K562 (cell line): Measurements from ENCODE around the gene NELL1. TPM values are rescaled to one million over a fixed set of nuclear protein-coding genes. Genes with fewer than 3 reads are reported as not detected.

Source experiments
- ATAC-seq: fragments of 200-7000 bp; cut with Tn5 transposase; 3 replicates; pipeline ENCODE4 v1.9.1; 2020; ENCODE audit warnings: moderate library complexity
- BruUV-seq: library from RNA; stranded (reverse); fragments of 400-500 nt; replicated peaks from 2 replicates; lab custom pipeline; 2021; lab: Mats Ljungman, UMichigan
- CTCF ChIA-PET: fragments of 300-600 bp; formaldehyde crosslinking; extraction: SDS; loops from one replicate; lab custom pipeline; 2021; ENCODE audit warnings: low intra/inter-chr PET ratio; lab: Yijun Ruan, JAX
- POLR2A ChIA-PET: fragments of 300-600, 350-650 bp; sonication (Branson Sonifier 250); formaldehyde crosslinking; extraction: SDS; loops from one replicate; lab custom pipeline; 2021; ENCODE audit warnings: antibody characterized with exemption, inconsistent platforms; lab: Yijun Ruan, JAX
- DNase-seq, 4 experiments: peaks; one replicate each; pipeline versions ENCODE4 v3.0.0 to v3.0.0-alpha.2; 2011 to 2018; ENCODE audit warnings: low spot score in 3 of 4, mixed read lengths in 3 of 4; ENCODE audit errors: extremely low read depth in 1 of 4
- FAIRE-seq: peaks from 2 replicates; lab custom pipeline; 2011; peaks lifted over from hg19 to GRCh38; lab: Jason Lieb, UNC
- H2AFZ ChIP-seq: 2 replicates; pipeline ENCODE4 v1.6.0; 2011; ENCODE audit warnings: low read depth, low read length, control low read depth, inconsistent platforms
- H3K27ac ChIP-seq: fragments of 200-600 bp; 3 replicates; pipeline ENCODE4 v1.8.0; 2011; ENCODE audit warnings: low read depth, mild to moderate bottlenecking, control low read depth, inconsistent platforms, low read length, moderate library complexity, mixed read lengths; ENCODE audit errors: extremely low read depth
- H3K27me3 ChIP-seq, 2 experiments: fragments of 300-600 bp in 1 of 2; 2 replicates in 1 of 2; 3 replicates in 1 of 2; pipeline versions ENCODE4 v1.6.0 to v1.8.0; 2011; ENCODE audit warnings: inconsistent platforms in 2 of 2, low read length in 2 of 2, mild to moderate bottlenecking in 1 of 2, mixed read lengths in 1 of 2, moderate library complexity in 1 of 2; ENCODE audit not compliant: control insufficient read depth in 2 of 2, insufficient read depth in 2 of 2
- H3K36me3 ChIP-seq: fragments of 300-600 bp; 3 replicates; pipeline ENCODE4 v1.8.0; 2011; ENCODE audit warnings: mild to moderate bottlenecking, low read length, inconsistent platforms; ENCODE audit not compliant: control insufficient read depth, insufficient read depth
- H3K4me1 ChIP-seq, 2 experiments: fragments of 200-600 bp in 1 of 2; replicated peaks in 1 of 2; 2 replicates in 1 of 2; 3 replicates in 1 of 2; pipeline versions ENCODE4 v1.5.1 to v1.8.0; 2011; ENCODE audit warnings: inconsistent platforms in 2 of 2, low read length in 2 of 2, mild to moderate bottlenecking in 1 of 2, mixed read lengths in 1 of 2, moderate library complexity in 1 of 2; ENCODE audit not compliant: control insufficient read depth in 2 of 2, insufficient read depth in 2 of 2
- H3K4me2 ChIP-seq: 2 replicates; pipeline ENCODE4 v1.6.1; 2011; ENCODE audit warnings: low read length, control low read depth, inconsistent platforms, mixed read lengths; ENCODE audit not compliant: insufficient read depth
- H3K4me3 ChIP-seq: fragments of 200-600 bp; sonication (generic), shearing (Covaris generic); 2 replicates; pipeline ENCODE4 v1.5.1; 2016; ENCODE audit warnings: control low read depth, inconsistent platforms
- H3K79me2 ChIP-seq: fragments of 200-600 bp; 3 replicates; pipeline ENCODE4 v1.8.0; 2011; ENCODE audit warnings: low read length, inconsistent platforms; ENCODE audit not compliant: control insufficient read depth, insufficient read depth
- H3K9ac ChIP-seq, 2 experiments: 2 replicates each; pipeline versions ENCODE4 v1.6.0 to v1.6.1; 2011; ENCODE audit warnings: low read depth in 2 of 2, low read length in 2 of 2, control low read depth in 1 of 2, inconsistent platforms in 1 of 2, mild to moderate bottlenecking in 1 of 2, mixed read lengths in 1 of 2; ENCODE audit not compliant: insufficient read depth in 1 of 2
- H3K9me1 ChIP-seq: one replicate; pipeline ENCODE4 v1.6.0; 2011; ENCODE audit warnings: inconsistent platforms, mild to moderate bottlenecking, low read length, moderate library complexity; ENCODE audit not compliant: control insufficient read depth, insufficient read depth
- H3K9me3 ChIP-seq: replicated peaks from 2 replicates; pipeline ENCODE4 v1.5.1; 2011; ENCODE audit warnings: low read depth, low read length, inconsistent platforms; ENCODE audit not compliant: control insufficient read depth, insufficient read depth
- H4K20me1 ChIP-seq: replicated peaks from 2 replicates; pipeline ENCODE4 v1.6.1; 2011; ENCODE audit warnings: low read length, inconsistent platforms, mixed read lengths; ENCODE audit not compliant: control insufficient read depth, insufficient read depth
- ETS2 ChIP-seq: IDR thresholded peaks from 2 replicates; pipeline ENCODE4 v1.6.1; 2016; ENCODE audit warnings: borderline replicate concordance, missing genetic modification characterization, mild to moderate bottlenecking, moderate library complexity, missing compliant biosample characterization; ENCODE audit not compliant: poor library complexity, severe bottlenecking
- HIVEP1 ChIP-seq: fragments of 250-450 bp; sonication (Bioruptor Pico); IDR thresholded peaks from 2 replicates; pipeline ENCODE4 v1.4.0; 2020; ENCODE audit warnings: mild to moderate bottlenecking
- HMGN3 ChIP-seq: IDR thresholded peaks from 2 replicates; pipeline ENCODE4 v1.6.1; 2011; ENCODE audit warnings: borderline replicate concordance, low read depth, mild to moderate bottlenecking, mixed read lengths, low read length; ENCODE audit not compliant: insufficient read length; ENCODE audit errors: extremely low read depth
- NR2C1 ChIP-seq, 2 experiments: fragments of 450-650 bp; IDR thresholded peaks; 2 replicates each; pipeline ENCODE4 v1.6.1; 2017; ENCODE audit warnings: mild to moderate bottlenecking in 2 of 2, antibody characterized with exemption in 1 of 2, inconsistent platforms in 1 of 2, missing compliant biosample characterization in 1 of 2, missing genetic modification characterization in 1 of 2
- RFX1 ChIP-seq: fragments of 450-650 bp; IDR thresholded peaks from 2 replicates; pipeline ENCODE4 v1.6.1; 2016; ENCODE audit warnings: mild to moderate bottlenecking, moderate library complexity
- ZNF253 ChIP-seq: fragments of 250-450 bp; sonication (Bioruptor Pico); conservative IDR thresholded peaks from 2 replicates; pipeline ENCODE4 v1.6.1; 2021; ENCODE audit warnings: mild to moderate bottlenecking
- WGBS: fragments of 100-300 bp; shearing (Covaris generic); methylation state at CpG from one replicate; pipeline ENCODE4 v1.1.6; 2016; ENCODE audit warnings: low coverage, mixed read lengths; ENCODE audit not compliant: insufficient coverage; ENCODE audit errors: missing lambda C conversion rate; 5-methylcytosine and 5-hydroxymethylcytosine counted together
- in situ Hi-C: fragments of 300-500 bp; cut with MboI; formaldehyde crosslinking; loops from 4 replicates; pipeline ENCODE4 v1.15.0; 2018; ENCODE audit warnings: inconsistent platforms, mixed read lengths
- intact Hi-C: fragments of 100-400 bp; cut with micrococcal nuclease; formaldehyde crosslinking; loops from 2 replicates; pipeline ENCODE4 v1.14.2; 2022
- polyA plus RNA-seq, 8 experiments: library from polyadenylated mRNA; depleted of rRNA in 4 of 8; stranded (reverse) in 5 of 8; unstranded in 3 of 8; fragments of >200 nt; fragmentation: Nextera tagmentation in 2 of 8; fragmentation: Illumina TruSeq in 1 of 8; extraction: Ambion mirVana in 2 of 8; extraction: Trizol in 1 of 8; gene quantifications; 2 replicates each; pipeline versions ENCODE4 v1.2.1 to v1.2.3, GENCODE V29; 2011 to 2014; ENCODE audit warnings: inconsistent platforms in 1 of 8, missing spikeins in 1 of 8
- total RNA-seq, 7 experiments: library from RNA; depleted of rRNA in 6 of 7; stranded (reverse); fragments of >200 nt in 6 of 7; fragmentation: Illumina TruSeq in 2 of 7; extraction: Trizol in 2 of 7; gene quantifications; 2 replicates each; pipeline versions ENCODE4 v1.2.1 to v1.2.3, GENCODE V29; 2011 to 2021; ENCODE audit warnings: low replicate concordance in 1 of 7
- TF ChIP-seq, protein P1 (sequence below): fragments of 150-350 bp; conservative IDR thresholded peaks from 2 replicates; pipeline ENCODE4 v1.6.1; 2014; ENCODE audit warnings: low read length
- TF ChIP-seq, protein P2 (sequence below), 2 experiments: fragments of 450-650 bp; IDR thresholded peaks; 2 replicates each; pipeline ENCODE4 v1.6.1; 2018; ENCODE audit warnings: mild to moderate bottlenecking in 2 of 2, low read depth in 1 of 2; ENCODE audit not compliant: partially characterized antibody in 2 of 2
- TF ChIP-seq, protein P3 (sequence below): fragments of 450-650 bp; IDR thresholded peaks from 2 replicates; pipeline ENCODE4 v1.6.1; 2016

NELL1 gene
- total and polyA plus RNA-seq, 9 of the 15 experiments (the other 6 are each of a cell fraction or from before 2014, with no cell fraction given) = not detected

DNA sequence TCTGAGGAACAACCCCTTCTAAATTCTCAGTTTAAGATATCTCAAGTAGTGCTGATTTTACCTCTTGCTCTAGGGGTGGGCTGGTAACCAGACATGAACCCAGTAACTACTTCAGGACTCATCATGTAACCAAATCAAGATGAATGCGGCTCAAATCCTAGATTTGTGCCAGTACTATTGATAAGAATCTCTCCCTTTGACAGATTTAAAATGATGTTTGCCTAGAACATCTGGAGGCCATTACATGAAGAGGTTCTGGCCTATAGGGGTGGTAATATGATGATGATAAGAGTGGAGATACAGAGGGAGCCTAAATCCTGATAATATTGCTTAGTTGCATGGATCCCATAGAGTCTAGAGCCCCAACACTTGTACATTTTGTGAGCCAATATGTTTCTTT is 850.9 kb downstream of the NELL1 start:
- H4K20me1 ChIP-seq = no peaks in the 10 kb centered on the region
- H3K4me3 ChIP-seq = no peak overlapping the region
- no peak overlapping the region for H2AFZ ChIP-seq
- H3K79me2 ChIP-seq = no peaks in the 10 kb centered on the region
- H3K27me3 ChIP-seq = no peaks in the 10 kb centered on the region
- H3K4me2 ChIP-seq = no peak overlapping the region
- in situ Hi-C loops = no loop called here
- DNase-seq (no peak), ATAC-seq (no peak), FAIRE-seq (no peak)
- H3K9me3 ChIP-seq = no peaks in the 10 kb centered on the region
- POLR2A ChIA-PET = no interaction called here
- H3K4me1 ChIP-seq = no peaks in the 10 kb centered on the region
- CTCF ChIA-PET = no interaction called here
- no peak overlapping the region for H3K27ac ChIP-seq
- no peaks in the 10 kb centered on the region for H3K9me1 ChIP-seq
- no peaks in the 10 kb centered on the region for H3K36me3 ChIP-seq
- no TSS peak for BruUV-seq
- 0% methylated on average over 1 of the region's 1 CpG for WGBS
- no peak overlapping the region for H3K9ac ChIP-seq
- intact Hi-C loops = no loop called here
- TF ChIP-seq NR2C1 (IDR thresholded peaks at IDR 0.05) (no peak), NR2C1 (tag; IDR thresholded peaks at IDR 0.05) (no peak), HMGN3 (no peak), ETS2 (tag) (no peak), HIVEP1 (CRISPR knock-in tag) (no peak), ZNF253 (no peak), RFX1 (no peak)
- TF ChIP-seq, protein P1, sequence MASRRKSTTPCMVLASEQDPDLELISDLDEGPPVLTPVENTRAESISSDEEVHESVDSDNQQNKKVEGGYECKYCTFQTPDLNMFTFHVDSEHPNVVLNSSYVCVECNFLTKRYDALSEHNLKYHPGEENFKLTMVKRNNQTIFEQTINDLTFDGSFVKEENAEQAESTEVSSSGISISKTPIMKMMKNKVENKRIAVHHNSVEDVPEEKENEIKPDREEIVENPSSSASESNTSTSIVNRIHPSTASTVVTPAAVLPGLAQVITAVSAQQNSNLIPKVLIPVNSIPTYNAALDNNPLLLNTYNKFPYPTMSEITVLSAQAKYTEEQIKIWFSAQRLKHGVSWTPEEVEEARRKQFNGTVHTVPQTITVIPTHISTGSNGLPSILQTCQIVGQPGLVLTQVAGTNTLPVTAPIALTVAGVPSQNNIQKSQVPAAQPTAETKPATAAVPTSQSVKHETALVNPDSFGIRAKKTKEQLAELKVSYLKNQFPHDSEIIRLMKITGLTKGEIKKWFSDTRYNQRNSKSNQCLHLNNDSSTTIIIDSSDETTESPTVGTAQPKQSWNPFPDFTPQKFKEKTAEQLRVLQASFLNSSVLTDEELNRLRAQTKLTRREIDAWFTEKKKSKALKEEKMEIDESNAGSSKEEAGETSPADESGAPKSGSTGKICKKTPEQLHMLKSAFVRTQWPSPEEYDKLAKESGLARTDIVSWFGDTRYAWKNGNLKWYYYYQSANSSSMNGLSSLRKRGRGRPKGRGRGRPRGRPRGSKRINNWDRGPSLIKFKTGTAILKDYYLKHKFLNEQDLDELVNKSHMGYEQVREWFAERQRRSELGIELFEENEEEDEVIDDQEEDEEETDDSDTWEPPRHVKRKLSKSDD = no peak
- TF ChIP-seq, protein P2, sequence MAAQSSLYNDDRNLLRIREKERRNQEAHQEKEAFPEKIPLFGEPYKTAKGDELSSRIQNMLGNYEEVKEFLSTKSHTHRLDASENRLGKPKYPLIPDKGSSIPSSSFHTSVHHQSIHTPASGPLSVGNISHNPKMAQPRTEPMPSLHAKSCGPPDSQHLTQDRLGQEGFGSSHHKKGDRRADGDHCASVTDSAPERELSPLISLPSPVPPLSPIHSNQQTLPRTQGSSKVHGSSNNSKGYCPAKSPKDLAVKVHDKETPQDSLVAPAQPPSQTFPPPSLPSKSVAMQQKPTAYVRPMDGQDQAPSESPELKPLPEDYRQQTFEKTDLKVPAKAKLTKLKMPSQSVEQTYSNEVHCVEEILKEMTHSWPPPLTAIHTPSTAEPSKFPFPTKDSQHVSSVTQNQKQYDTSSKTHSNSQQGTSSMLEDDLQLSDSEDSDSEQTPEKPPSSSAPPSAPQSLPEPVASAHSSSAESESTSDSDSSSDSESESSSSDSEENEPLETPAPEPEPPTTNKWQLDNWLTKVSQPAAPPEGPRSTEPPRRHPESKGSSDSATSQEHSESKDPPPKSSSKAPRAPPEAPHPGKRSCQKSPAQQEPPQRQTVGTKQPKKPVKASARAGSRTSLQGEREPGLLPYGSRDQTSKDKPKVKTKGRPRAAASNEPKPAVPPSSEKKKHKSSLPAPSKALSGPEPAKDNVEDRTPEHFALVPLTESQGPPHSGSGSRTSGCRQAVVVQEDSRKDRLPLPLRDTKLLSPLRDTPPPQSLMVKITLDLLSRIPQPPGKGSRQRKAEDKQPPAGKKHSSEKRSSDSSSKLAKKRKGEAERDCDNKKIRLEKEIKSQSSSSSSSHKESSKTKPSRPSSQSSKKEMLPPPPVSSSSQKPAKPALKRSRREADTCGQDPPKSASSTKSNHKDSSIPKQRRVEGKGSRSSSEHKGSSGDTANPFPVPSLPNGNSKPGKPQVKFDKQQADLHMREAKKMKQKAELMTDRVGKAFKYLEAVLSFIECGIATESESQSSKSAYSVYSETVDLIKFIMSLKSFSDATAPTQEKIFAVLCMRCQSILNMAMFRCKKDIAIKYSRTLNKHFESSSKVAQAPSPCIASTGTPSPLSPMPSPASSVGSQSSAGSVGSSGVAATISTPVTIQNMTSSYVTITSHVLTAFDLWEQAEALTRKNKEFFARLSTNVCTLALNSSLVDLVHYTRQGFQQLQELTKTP (IDR thresholded peaks at IDR 0.05; ENCODE audit: low read depth in 1 of 2, partially characterized antibody in 2 of 2) = no peak
- TF ChIP-seq, protein P3, sequence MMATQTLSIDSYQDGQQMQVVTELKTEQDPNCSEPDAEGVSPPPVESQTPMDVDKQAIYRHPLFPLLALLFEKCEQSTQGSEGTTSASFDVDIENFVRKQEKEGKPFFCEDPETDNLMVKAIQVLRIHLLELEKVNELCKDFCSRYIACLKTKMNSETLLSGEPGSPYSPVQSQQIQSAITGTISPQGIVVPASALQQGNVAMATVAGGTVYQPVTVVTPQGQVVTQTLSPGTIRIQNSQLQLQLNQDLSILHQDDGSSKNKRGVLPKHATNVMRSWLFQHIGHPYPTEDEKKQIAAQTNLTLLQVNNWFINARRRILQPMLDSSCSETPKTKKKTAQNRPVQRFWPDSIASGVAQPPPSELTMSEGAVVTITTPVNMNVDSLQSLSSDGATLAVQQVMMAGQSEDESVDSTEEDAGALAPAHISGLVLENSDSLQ = no peak
